Myocyte (in vitro differentiated cells): ENCODE data around the gene ASB9. TPM values are rescaled to one million over a fixed set of nuclear protein-coding genes. Genes with fewer than 3 reads are reported as not detected.
A peak's percentile ranks its signal among the peaks of the same experiment; 100 is the strongest.
"Not testable (repeated sequence)": the region's sequence is repeated elsewhere in the genome, so short reads cannot be mapped to it uniquely, and the experiment has no call there.

ENCODE experiments used
- DNase-seq: peaks from one replicate; pipeline ENCODE4 v3.0.0-alpha.2; 2012; ENCODE audit warnings: low read depth
- polyA plus RNA-seq: library from polyadenylated mRNA; unstranded; fragments of >200 nt; gene quantifications from one replicate; pipeline ENCODE4 v1.2.1, GENCODE V29; 2012; ENCODE audit warnings: missing spikeins
- total RNA-seq: library from RNA; depleted of rRNA; stranded (reverse); fragments of >200 nt; gene quantifications from 2 replicates; pipeline ENCODE4 v1.2.3, GENCODE V29; 2014

ASB9 gene
- total RNA-seq, result 0.70 and 1.1 TPM in 2 replicates
- 0.13 TPM for polyA plus RNA-seq

GRCh38 chrX:15269618-15270521 is at the start of gene ASB9:
Gene ASB9 (minus strand): TSS chrX:15270083. CDS start chrX:15269874, 209 bp downstream.
- DNase-seq, result peak; percentile 42

- no peak for DNase-seq
Observed at GRCh38 chrX:15319075-15319474, 49.2 kb upstream of the ASB9 start.

GRCh38 chrX:15315509-15315908 is 45.6 kb upstream of the ASB9 start, which contains the start of gene ASB11:
Gene ASB11 (minus strand): TSS chrX:15315640. CDS start chrX:15315605, 35 bp downstream.
- no peak for DNase-seq

- no peak for DNase-seq
Observed at GRCh38 chrX:15314472-15314871, 44.6 kb upstream of the ASB9 start.

GRCh38 chrX:15311119-15311518 is 41.2 kb upstream of the ASB9 start:
- DNase-seq, result no peak

GRCh38 chrX:15310117-15310516 is 40.2 kb upstream of the ASB9 start:
- DNase-seq, result peak; percentile 57

GRCh38 chrX:15305899-15306298 is 36.0 kb upstream of the ASB9 start:
- not testable (repeated sequence) for DNase-seq

GRCh38 chrX:15301924-15302323 is 32.0 kb upstream of the ASB9 start:
- peak; percentile 91 for DNase-seq

- peak; percentile 33 for DNase-seq
Observed at GRCh38 chrX:15299941-15300851, 30.3 kb upstream of the ASB9 start.

GRCh38 chrX:15298780-15299179 is 28.9 kb upstream of the ASB9 start:
- DNase-seq, result no peak

GRCh38 chrX:15298201-15298600 is 28.3 kb upstream of the ASB9 start:
- DNase-seq, result no peak

- DNase-seq, result peak; percentile 37
Observed at GRCh38 chrX:15293451-15293850, 23.6 kb upstream of the ASB9 start.

GRCh38 chrX:15292861-15293260 is 23.0 kb upstream of the ASB9 start:
- DNase-seq, result no peak

- DNase-seq, result peak; percentile 27
Observed at GRCh38 chrX:15277604-15278003, 7.7 kb upstream of the ASB9 start.

GRCh38 chrX:15274946-15275345 is 5.1 kb upstream of the ASB9 start:
- DNase-seq, result no peak

- not testable (repeated sequence) for DNase-seq
Observed at GRCh38 chrX:15273275-15273674, 3.4 kb upstream of the ASB9 start.

- DNase-seq, result no peak
Observed at GRCh38 chrX:15271757-15272156, 1.9 kb upstream of the ASB9 start.

GRCh38 chrX:15269120-15269519 is 763 bp downstream of the ASB9 start:
- no peak for DNase-seq

- DNase-seq, result no peak
Observed at GRCh38 chrX:15254852-15255251, 15.0 kb downstream of the ASB9 start.

GRCh38 chrX:15245896-15246295 is 24.0 kb downstream of the ASB9 start:
- no peak for DNase-seq

GRCh38 chrX:15244421-15244820 is 25.5 kb downstream of the ASB9 start:
- DNase-seq, result no peak
